Ascending aorta (tissue), 2 donors: Measurements from ENCODE around the gene PHKG2. TPM values are rescaled to one million over a fixed set of nuclear protein-coding genes. Genes with fewer than 3 reads are reported as not detected.
A peak's percentile ranks its signal among the peaks of the same experiment; 100 is the strongest.

Source experiments
- DNase-seq, 2 donors: peaks; one replicate each; pipeline ENCODE4 v3.0.0-alpha.2; 2019; ENCODE audit warnings: low spot score in 2 of 2
- H3K27ac ChIP-seq, 2 donors: fragments of 200-600 bp; sonication (generic); one replicate each; pipeline ENCODE4 v1.5.1; 2016 to 2017; ENCODE audit warnings: mild to moderate bottlenecking in 1 of 2
- H3K27me3 ChIP-seq: fragments of 200-600 bp; sonication (generic); one replicate; pipeline ENCODE4 v1.5.1; 2017
- H3K36me3 ChIP-seq, 2 donors: fragments of 200-600 bp; sonication (generic); one replicate each; pipeline ENCODE4 v1.5.1; 2016
- H3K4me1 ChIP-seq, 2 donors: fragments of 200-600 bp; sonication (generic); one replicate each; pipeline ENCODE4 v1.5.1; 2016 to 2017; ENCODE audit warnings: mild to moderate bottlenecking in 1 of 2
- H3K4me3 ChIP-seq, 2 donors: fragments of 200-600 bp; sonication (generic); one replicate each; pipeline ENCODE4 v1.5.1; 2016 to 2017; ENCODE audit warnings: mild to moderate bottlenecking in 1 of 2
- H3K9me3 ChIP-seq, 2 donors: fragments of 200-600 bp; sonication (generic); one replicate each; pipeline ENCODE4 v1.5.1; 2016
- intact Hi-C: fragments of 100-400 bp; cut with DNase I; formaldehyde crosslinking; loops from one replicate; pipeline ENCODE4 v1.15.1; 2023
- total RNA-seq: library from RNA; depleted of rRNA; stranded (reverse); fragments of >200 nt; gene quantifications from one replicate; pipeline ENCODE4 v1.1.0, GENCODE V29; 2016
- TF ChIP-seq, protein P1 (sequence below), 3 experiments: fragments of 200-600 bp in 2 of 3; fragments of 450-650 bp in 1 of 3; sonication (generic) in 2 of 3; IDR thresholded peaks; one replicate each; pipeline ENCODE4 v1.5.1; 2016 to 2019; ENCODE audit warnings: antibody characterized with exemption in 3 of 3, mild to moderate bottlenecking in 1 of 3, moderate library complexity in 1 of 3

Gene PHKG2
- total RNA-seq, 1 donor from 2014 or later = 78.8 TPM

DNA sequence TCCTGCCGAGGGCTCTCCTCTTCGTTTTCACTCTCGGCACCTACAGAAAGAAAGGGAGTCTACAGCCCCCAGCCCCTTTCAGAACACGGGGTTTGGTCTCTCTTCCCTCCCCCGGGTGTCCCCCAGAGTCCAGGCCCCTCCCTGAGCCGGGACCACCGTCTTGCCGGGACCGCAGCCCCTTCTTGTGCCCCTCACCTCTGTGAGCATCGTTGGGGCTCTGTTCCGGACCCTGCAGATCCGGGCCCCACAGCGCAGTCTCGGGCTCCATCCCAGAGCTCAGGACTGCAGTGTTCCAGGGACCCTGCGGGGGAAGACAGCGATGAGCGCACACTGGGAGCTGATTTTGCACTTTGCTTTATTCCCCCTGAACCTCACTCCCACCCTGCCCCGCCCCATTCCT lies 36.0 kb downstream of the PHKG2 start:
- DNase-seq = no peak
- Histone ChIP-seq H3K4me1 (peaks cover 4 to 7% of the 10 kb centered on the region in 2 donors), H3K27me3 (no peaks in the 10 kb centered on the region), H3K27ac (no peak overlapping the region), H3K36me3 (peaks cover 27 to 30% of the 10 kb centered on the region in 2 donors), H3K9me3 (no peaks in the 10 kb centered on the region), H3K4me3 (no peak overlapping the region)
- intact Hi-C loops = no loop called here
- TF ChIP-seq, protein P1, sequence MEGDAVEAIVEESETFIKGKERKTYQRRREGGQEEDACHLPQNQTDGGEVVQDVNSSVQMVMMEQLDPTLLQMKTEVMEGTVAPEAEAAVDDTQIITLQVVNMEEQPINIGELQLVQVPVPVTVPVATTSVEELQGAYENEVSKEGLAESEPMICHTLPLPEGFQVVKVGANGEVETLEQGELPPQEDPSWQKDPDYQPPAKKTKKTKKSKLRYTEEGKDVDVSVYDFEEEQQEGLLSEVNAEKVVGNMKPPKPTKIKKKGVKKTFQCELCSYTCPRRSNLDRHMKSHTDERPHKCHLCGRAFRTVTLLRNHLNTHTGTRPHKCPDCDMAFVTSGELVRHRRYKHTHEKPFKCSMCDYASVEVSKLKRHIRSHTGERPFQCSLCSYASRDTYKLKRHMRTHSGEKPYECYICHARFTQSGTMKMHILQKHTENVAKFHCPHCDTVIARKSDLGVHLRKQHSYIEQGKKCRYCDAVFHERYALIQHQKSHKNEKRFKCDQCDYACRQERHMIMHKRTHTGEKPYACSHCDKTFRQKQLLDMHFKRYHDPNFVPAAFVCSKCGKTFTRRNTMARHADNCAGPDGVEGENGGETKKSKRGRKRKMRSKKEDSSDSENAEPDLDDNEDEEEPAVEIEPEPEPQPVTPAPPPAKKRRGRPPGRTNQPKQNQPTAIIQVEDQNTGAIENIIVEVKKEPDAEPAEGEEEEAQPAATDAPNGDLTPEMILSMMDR (IDR thresholded peaks at IDR 0.05) = no peak

DNA sequence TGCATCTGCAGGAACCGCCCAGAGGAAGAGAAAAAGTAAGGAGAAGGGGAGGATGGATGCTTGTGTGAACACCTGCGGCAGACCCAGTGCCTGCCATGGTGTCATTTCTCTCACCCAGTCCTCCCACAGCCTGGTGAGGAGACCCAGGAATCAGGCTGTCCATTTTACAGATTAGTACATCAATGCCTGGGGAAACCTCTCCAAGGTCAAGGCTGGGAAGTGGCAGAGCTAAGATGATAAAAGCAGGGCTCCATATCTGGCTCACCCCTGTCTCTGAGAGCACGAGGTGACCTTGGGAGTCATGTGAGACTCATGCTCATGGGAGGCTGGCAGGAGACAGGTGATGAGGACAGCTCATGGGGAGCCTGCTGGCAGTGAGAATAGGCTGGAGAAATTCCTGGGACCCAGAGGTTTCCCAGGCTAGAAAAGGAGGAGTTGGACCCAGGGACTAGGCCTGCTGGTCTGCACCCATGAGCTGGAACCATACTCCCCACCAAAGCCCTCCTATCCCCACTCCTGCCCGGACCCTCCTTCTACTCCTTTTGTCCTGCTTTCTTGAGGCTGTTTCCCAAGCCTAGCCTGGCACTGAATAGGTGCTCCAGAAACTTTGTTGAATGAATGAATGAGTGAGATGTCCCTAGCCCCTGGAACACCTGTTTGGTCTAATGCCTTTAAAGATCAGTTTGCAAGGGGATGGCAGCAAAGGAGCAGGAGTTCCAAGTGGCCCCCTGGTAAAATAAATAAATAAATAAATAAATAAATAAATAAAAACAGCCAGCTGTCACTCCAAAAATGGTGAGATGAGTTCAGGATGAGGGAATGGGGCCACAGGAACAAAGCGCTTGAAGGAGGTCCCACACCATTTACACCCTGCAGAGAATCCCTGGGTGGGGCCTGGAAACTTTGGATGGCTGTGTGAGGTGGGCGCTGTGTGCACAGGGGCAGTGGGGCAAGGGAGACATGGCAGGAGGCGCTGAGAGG lies 37.2 kb downstream of the PHKG2 start:
- intact Hi-C loops = loop anchor here (1.0 kb wide), 1 partner anchor 90 kb away; no protein-coding TSS in a partner anchor
- peak overlapping the region in 1 of 2 donors; percentile 86 for H3K4me3 ChIP-seq
- H3K9me3 ChIP-seq = no peaks in the 10 kb centered on the region
- peaks cover 27 to 30% of the 10 kb centered on the region in 2 donors for H3K36me3 ChIP-seq
- TF ChIP-seq, protein P1 (IDR thresholded peaks at IDR 0.05) = no peak
- H3K27ac ChIP-seq = peak overlapping the region; percentile 87 to 89
- peaks cover 4 to 7% of the 10 kb centered on the region in 2 donors for H3K4me1 ChIP-seq
- no peaks in the 10 kb centered on the region for H3K27me3 ChIP-seq
- no peak for DNase-seq

DNA sequence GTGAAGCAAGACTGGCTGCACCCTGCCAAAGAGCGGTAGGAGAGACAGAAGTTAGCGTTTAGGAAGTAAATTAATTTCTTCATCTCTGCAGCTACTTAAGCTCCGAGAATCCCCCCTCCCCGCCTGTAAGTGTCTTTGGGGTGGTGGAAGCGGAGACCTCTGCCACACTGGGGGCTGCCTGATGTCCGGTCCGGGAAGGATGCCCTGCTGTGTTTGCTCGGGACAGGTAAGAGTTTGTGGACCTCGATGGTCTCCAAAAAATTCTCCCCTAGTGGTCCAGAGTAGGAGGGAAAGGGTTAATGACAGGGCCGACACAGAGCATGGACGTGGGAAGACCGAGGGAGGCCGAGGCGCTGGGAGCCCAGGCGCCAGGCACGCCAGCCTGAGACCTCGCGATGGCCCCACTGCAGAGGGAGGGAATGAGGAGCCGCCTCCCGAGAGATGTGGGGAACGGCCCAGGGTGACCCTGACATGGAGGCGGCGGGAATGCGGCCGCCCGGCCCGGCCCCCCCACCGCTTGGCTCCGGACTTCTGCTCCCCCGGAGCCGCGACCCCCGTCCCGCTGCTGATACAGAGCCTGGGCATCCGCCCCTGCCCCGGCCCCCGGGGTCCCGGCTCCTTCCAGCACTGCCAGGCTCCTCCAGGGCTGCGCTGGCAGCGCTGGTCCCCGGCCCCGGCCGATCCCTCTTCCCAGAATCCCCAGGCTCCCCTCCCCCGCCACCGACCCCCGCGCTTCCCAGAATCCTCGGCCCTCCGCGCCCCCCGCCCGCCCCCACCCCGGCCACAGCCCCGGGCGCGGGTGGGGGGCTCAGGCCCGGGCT lies 38.1 kb downstream of the PHKG2 start:
- Histone ChIP-seq H3K4me3 (peak overlapping the region; percentile 86), H3K36me3 (peaks cover 27 to 30% of the 10 kb centered on the region in 2 donors), H3K4me1 (peaks cover 4 to 7% of the 10 kb centered on the region in 2 donors), H3K27me3 (no peaks in the 10 kb centered on the region), H3K9me3 (no peaks in the 10 kb centered on the region), H3K27ac (peak overlapping the region; percentile 87 to 89)
- intact Hi-C loops = loop anchor here (1.0 kb wide), 1 partner anchor 89 kb away; no protein-coding TSS in a partner anchor
- TF ChIP-seq, protein P1 (IDR thresholded peaks at IDR 0.05) = no peak
- no peak for DNase-seq

DNA sequence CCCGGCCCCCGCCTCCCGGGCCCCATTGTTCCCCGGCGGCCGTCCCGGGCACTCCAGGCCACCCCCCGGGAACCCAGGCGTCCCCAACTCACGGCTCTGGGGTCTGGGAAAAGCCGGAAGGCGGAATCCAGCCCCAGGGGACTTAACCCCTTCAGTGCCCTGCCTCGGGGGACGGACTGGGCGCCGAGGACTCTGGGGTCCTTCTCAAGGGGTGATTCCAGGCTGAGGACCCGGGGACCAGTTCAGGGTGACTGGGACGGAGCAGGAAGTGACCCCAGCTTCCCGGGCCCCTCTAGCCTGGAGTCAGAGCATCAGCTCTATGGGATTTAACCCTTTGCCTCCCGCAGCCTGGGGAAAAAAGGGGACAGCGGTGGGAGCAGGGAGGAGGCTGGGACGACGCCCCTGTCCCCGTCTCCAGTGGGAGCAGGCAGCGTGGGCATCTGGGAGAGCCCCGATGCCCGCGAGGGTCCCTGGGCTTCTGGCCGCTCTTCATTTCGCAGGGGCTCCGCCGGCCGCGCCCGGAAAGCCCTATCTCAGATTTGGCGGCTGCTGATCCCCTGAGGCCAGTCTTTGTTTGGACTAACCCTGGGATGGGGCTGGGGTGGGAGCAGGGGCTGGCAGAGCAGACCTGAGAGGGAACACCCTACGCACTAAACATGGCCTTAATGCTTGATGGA lies 38.8 kb downstream of the PHKG2 start, which contains the start of gene ZNF629:
ZNF629 (minus strand) TSS at position 270 of the 677 bp plus-strand sequence. CDS start 2,723 bp downstream, outside the sequence.
- Histone ChIP-seq H3K9me3 (no peaks in the 10 kb centered on the region), H3K27me3 (no peaks in the 10 kb centered on the region), H3K4me3 (peak within 1 kb of the TSS; percentile 86), H3K4me1 (peaks cover 4 to 7% of the 10 kb centered on the region in 2 donors), H3K36me3 (peaks cover 22 to 23% of the 10 kb centered on the region in 2 donors), H3K27ac (peak within 1 kb of the TSS; percentile 87 to 89)
- intact Hi-C loops = loop anchor here (1.0 kb wide), 2 partner anchors 18 to 88 kb away; no protein-coding TSS in a partner anchor
- TF ChIP-seq, protein P1 (IDR thresholded peaks at IDR 0.05) = no peak
- peak in 1 of 2 donors; percentile 85 for DNase-seq
